HEK293 (cell line): Measurements from ENCODE around the gene TMEM11.

Experiments used
- CTCF ChIA-PET: fragments of 350-600 bp; formaldehyde crosslinking; extraction: SDS; loops from one replicate; lab custom pipeline; 2021; ENCODE audit warnings: antibody characterized with exemption; lab: Yijun Ruan, JAX
- POLR2A ChIA-PET: fragments of 300-600 bp; formaldehyde crosslinking; extraction: SDS; loops from one replicate; lab custom pipeline; 2020; ENCODE audit warnings: antibody characterized with exemption, inconsistent platforms; lab: Yijun Ruan, JAX
- H3K27ac ChIP-seq: fragments of 200-500 bp; sonication (Bioruptor generic); 2 replicates; pipeline ENCODE4 v1.5.1; 2014; ENCODE audit warnings: low read depth, low read length, control low read depth, inconsistent platforms; ENCODE audit errors: extremely low read depth
- H3K36me3 ChIP-seq, 2 experiments: fragments of 200-500 bp in 1 of 2; sonication (Bioruptor generic) in 1 of 2; 1 replicate in 1 of 2; 2 replicates in 1 of 2; pipeline ENCODE4 v1.5.1; 2014 to 2017; ENCODE audit warnings: inconsistent platforms in 2 of 2, low read length in 2 of 2; ENCODE audit not compliant: control insufficient read depth in 2 of 2, insufficient read depth in 1 of 2
- H3K4me1 ChIP-seq: fragments of 200-500 bp; sonication (Bioruptor generic); 2 replicates; pipeline ENCODE4 v1.5.1; 2014; ENCODE audit warnings: mild to moderate bottlenecking, low read length, inconsistent platforms; ENCODE audit not compliant: control insufficient read depth, insufficient read depth
- H3K4me3 ChIP-seq: 2 replicates; pipeline ENCODE4 v1.5.1; 2011; ENCODE audit warnings: low read depth, mild to moderate bottlenecking, control low read depth, low read length, moderate library complexity
- H3K9me3 ChIP-seq: fragments of 200-500 bp; sonication (Bioruptor generic); 2 replicates; pipeline ENCODE4 v1.5.1; 2014; ENCODE audit warnings: low read depth, low read length, inconsistent platforms; ENCODE audit not compliant: control insufficient read depth, insufficient read depth
- GLIS2 ChIP-seq: fragments of 450-650 bp; formaldehyde crosslinking; IDR thresholded peaks from 2 replicates; pipeline ENCODE4 v1.5.1; 2016; ENCODE audit warnings: missing biosample characterization, missing genetic modification characterization
- HOXC10 ChIP-seq: sonication (generic); formaldehyde crosslinking; IDR thresholded peaks from 2 replicates; pipeline ENCODE4 v1.8.1; 2023; ENCODE audit warnings: mild to moderate bottlenecking, missing genetic modification reagents
- KLF8 ChIP-seq: fragments of 450-650 bp; formaldehyde crosslinking; IDR thresholded peaks from 2 replicates; pipeline ENCODE4 v1.5.1; 2016; ENCODE audit warnings: missing biosample characterization, missing genetic modification characterization
- SCRT2 ChIP-seq: fragments of 450-650 bp; formaldehyde crosslinking; IDR thresholded peaks from 2 replicates; pipeline ENCODE4 v1.5.1; 2016; ENCODE audit warnings: missing biosample characterization, missing genetic modification characterization
- TSHZ1 ChIP-seq: fragments of 450-650 bp; formaldehyde crosslinking; IDR thresholded peaks from 2 replicates; pipeline ENCODE4 v1.5.1; 2016; ENCODE audit warnings: missing biosample characterization, missing genetic modification characterization, borderline replicate concordance
- WT1 ChIP-seq: fragments of 450-650 bp; formaldehyde crosslinking; IDR thresholded peaks from 2 replicates; pipeline ENCODE4 v1.5.1; 2016; ENCODE audit warnings: missing biosample characterization, missing genetic modification characterization
- ZBTB17 ChIP-seq: fragments of 450-650 bp; formaldehyde crosslinking; IDR thresholded peaks from 2 replicates; pipeline ENCODE4 v1.5.1; 2016; ENCODE audit warnings: missing biosample characterization, missing genetic modification characterization
- ZBTB48 ChIP-seq: fragments of 450-650 bp; formaldehyde crosslinking; IDR thresholded peaks from 2 replicates; pipeline ENCODE4 v1.5.1; 2016; ENCODE audit warnings: missing biosample characterization, missing genetic modification characterization
- ZNF121 ChIP-seq: fragments of 450-650 bp; formaldehyde crosslinking; IDR thresholded peaks from 2 replicates; pipeline ENCODE4 v1.5.1; 2016; ENCODE audit warnings: missing biosample characterization, missing genetic modification characterization
- ZNF175 ChIP-seq: fragments of 450-650 bp; formaldehyde crosslinking; IDR thresholded peaks from 2 replicates; pipeline ENCODE4 v1.5.1; 2016; ENCODE audit warnings: missing biosample characterization, missing genetic modification characterization
- ZNF654 ChIP-seq: fragments of 450-650 bp; formaldehyde crosslinking; IDR thresholded peaks from 2 replicates; pipeline ENCODE4 v1.5.1; 2016; ENCODE audit warnings: low read depth, missing biosample characterization, missing genetic modification characterization
- ZNF791 ChIP-seq: fragments of 450-650 bp; formaldehyde crosslinking; IDR thresholded peaks from 2 replicates; pipeline ENCODE4 v1.5.1; 2016; ENCODE audit warnings: missing biosample characterization, missing genetic modification characterization
- TF ChIP-seq, protein P1 (sequence below): fragments of 450-650 bp; formaldehyde crosslinking; IDR thresholded peaks from 2 replicates; pipeline ENCODE4 v1.5.1; 2016; ENCODE audit warnings: missing biosample characterization, missing genetic modification characterization

TMEM11 gene

DNA sequence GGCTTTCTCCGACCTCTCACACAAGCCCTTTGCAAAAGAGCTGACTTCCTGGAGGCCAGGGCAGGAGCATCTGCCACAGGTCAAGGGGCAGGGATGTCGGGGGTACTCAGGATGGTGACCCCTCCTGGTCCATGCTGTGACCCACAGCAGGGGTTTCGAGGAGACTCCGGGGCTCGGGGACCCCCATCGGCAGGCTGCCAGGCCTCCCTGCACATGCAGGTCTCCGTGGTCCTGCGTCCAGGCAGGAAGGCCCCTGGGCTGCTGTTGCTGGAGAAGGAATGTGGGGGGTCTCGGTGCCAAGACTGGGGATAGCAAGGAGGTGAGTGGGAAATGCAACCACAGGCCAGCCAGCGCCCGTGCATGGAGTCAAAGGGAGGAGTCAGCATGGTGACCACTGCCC is 27.6 kb upstream of the TMEM11 start:
- ChIA-PET POLR2A (interaction anchor here (0.9 kb wide), 1 partner anchor 9 kb away, joined by 3 read pairs; no protein-coding TSS in a partner anchor), CTCF (interaction anchor here (0.6 kb wide), 2 partner anchors 8 to 219 kb away, joined by 3 to 4 read pairs; no protein-coding TSS in a partner anchor)
- Histone ChIP-seq H3K9me3 (no peaks in the 10 kb centered on the region), H3K27ac (no peak overlapping the region), H3K36me3 (peaks cover 0 to 7% of the 10 kb centered on the region in 2 experiments; a peak in 2 of 3 replicates), H3K4me1 (no peaks in the 10 kb centered on the region; the same call in 1 of the 2 replicates), H3K4me3 (no peak overlapping the region)
- no peak for TF ChIP-seq ZBTB48
- TF ChIP-seq GLIS2 = 0 out of 2 replicates have a peak, but pooled peaks have one; percentile 23

GRCh38 chr17:21240369-21241055 is 26.6 kb upstream of the TMEM11 start:
- CTCF ChIA-PET = interaction anchor here (0.6 to 2.0 kb wide), 10 partner anchors 9 to 277 kb away, joined by 3 to 6 read pairs (median 4); no protein-coding TSS in a partner anchor
- H3K27ac ChIP-seq = no peak overlapping the region
- TF ChIP-seq SCRT2 (tag by site-specific recombination) (peak; percentile 55), ZNF175 (tag by site-specific recombination) (no peak), HOXC10 (CRISPR knock-in tag) (no peak)
- peaks cover 0 to 7% of the 10 kb centered on the region in 2 experiments; a peak in 1 of 3 replicates for H3K36me3 ChIP-seq
- no peaks in the 10 kb centered on the region for H3K9me3 ChIP-seq
- H3K4me3 ChIP-seq = no peak overlapping the region
- POLR2A ChIA-PET = interaction anchor here (0.9 to 1.3 kb wide), 5 partner anchors 9 to 35 kb away, joined by 3 to 4 read pairs (median 3); partner anchors contain the start of gene NATD1
- no peaks in the 10 kb centered on the region; the same call in 1 of the 2 replicates for H3K4me1 ChIP-seq

DNA sequence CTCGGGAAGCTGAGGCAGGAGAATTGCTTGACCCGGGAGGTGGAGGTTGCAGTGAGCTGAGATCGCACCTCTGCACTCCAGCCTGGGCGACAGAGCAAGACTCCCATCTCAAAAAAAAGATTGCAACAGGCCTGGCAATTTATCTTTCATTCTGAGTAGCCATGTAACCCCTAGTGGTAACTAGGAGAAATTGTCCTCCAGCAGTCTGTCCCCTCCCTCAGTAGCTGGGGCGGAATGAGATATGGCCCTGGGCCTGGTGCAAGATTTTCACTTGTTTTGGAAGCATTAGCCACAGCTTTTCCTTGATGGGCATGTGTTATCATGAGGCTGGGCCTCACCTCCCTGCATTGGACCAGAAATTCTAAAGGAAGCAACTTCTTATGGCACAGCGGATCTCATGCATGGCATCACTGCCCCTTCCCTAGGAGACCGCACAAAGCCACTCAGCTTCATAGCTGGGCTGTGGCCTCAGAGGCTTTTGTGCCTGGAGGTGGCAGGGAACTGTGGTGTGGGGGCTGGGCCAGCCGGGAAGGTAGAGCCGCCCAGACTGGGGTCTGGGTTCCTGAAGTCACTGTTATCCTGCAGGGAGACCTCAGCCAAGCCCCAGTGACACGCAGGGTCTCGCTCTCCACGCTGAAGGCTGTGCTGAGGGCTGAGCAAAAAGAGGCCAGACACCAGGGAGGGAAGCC is 25.9 kb upstream of the TMEM11 start:
- peaks cover 0 to 7% of the 10 kb centered on the region in 2 experiments; a peak in 1 of 3 replicates for H3K36me3 ChIP-seq
- no peak overlapping the region for H3K4me3 ChIP-seq
- CTCF ChIA-PET = interaction anchor here (0.6 to 2.0 kb wide), 9 partner anchors 9 to 278 kb away, joined by 3 to 7 read pairs (median 4); no protein-coding TSS in a partner anchor
- peak; percentile 77; the same call in 1 of the 2 replicates for TF ChIP-seq ZNF121
- peak; percentile 42; the same call in 1 of the 2 replicates for TF ChIP-seq ZBTB17 (tag by site-specific recombination)
- no peak for TF ChIP-seq KLF8 (tag by site-specific recombination)
- TF ChIP-seq TSHZ1 = no peak
- TF ChIP-seq ZNF654 = 0 out of 2 replicates have a peak, but pooled peaks have one; percentile 3
- TF ChIP-seq SCRT2 (tag by site-specific recombination) = peak; percentile 28; the same call in 1 of the 2 replicates
- no peak for TF ChIP-seq WT1 (tag by site-specific recombination)
- TF ChIP-seq, protein P1, sequence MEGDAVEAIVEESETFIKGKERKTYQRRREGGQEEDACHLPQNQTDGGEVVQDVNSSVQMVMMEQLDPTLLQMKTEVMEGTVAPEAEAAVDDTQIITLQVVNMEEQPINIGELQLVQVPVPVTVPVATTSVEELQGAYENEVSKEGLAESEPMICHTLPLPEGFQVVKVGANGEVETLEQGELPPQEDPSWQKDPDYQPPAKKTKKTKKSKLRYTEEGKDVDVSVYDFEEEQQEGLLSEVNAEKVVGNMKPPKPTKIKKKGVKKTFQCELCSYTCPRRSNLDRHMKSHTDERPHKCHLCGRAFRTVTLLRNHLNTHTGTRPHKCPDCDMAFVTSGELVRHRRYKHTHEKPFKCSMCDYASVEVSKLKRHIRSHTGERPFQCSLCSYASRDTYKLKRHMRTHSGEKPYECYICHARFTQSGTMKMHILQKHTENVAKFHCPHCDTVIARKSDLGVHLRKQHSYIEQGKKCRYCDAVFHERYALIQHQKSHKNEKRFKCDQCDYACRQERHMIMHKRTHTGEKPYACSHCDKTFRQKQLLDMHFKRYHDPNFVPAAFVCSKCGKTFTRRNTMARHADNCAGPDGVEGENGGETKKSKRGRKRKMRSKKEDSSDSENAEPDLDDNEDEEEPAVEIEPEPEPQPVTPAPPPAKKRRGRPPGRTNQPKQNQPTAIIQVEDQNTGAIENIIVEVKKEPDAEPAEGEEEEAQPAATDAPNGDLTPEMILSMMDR (tag by site-specific recombination) = peak; percentile 22; the same call in 1 of the 2 replicates
- TF ChIP-seq ZNF791 (tag by site-specific recombination) = no peak
- H3K9me3 ChIP-seq = no peaks in the 10 kb centered on the region
- POLR2A ChIA-PET = interaction anchor here (0.9 to 1.3 kb wide), 4 partner anchors 10 to 36 kb away, joined by 3 to 4 read pairs (median 4); partner anchors contain the start of gene NATD1
- no peak overlapping the region for H3K27ac ChIP-seq
- H3K4me1 ChIP-seq = no peaks in the 10 kb centered on the region; the same call in 1 of the 2 replicates
